ENCODE measurements around the gene FMNL1.
A peak's percentile ranks its signal among the peaks of the same experiment; 100 is the strongest.

FMNL1 gene

GRCh38 chr17:45296003-45296832 is 74.5 kb downstream of the FMNL1 start:
- TF ChIP-seq CTCF (IDR thresholded peaks at IDR 0.05; ENCODE audit: low read length, missing control alignments): no peak
- DNase-seq (ENCODE audit: low read depth): peak; percentile 63
- no peak overlapping the region for H3K4me3 ChIP-seq (replicated peaks; ENCODE audit: low read depth, low read length)

GRCh38 chr17:45296833-45297124 is 75.1 kb downstream of the FMNL1 start:
- H3K4me3 ChIP-seq (replicated peaks; ENCODE audit: low read depth, low read length): no peak overlapping the region
- TF ChIP-seq CTCF (IDR thresholded peaks at IDR 0.05; ENCODE audit: low read length, missing control alignments): no peak
- DNase-seq (ENCODE audit: low read depth): no peak

Measured in fibroblast of pulmonary artery (primary cell).